NCI-H2029 treated with DMSO at 0.1 percent for 48 hours (cell line): ENCODE data around the gene SLC6A11.
A peak's percentile ranks its signal among the peaks of the same experiment; 100 is the strongest.

Source experiments
- DNase-seq: peaks from one replicate; lab custom pipeline; 2025; lab: John Stamatoyannopoulos, UW

Gene SLC6A11

DNA sequence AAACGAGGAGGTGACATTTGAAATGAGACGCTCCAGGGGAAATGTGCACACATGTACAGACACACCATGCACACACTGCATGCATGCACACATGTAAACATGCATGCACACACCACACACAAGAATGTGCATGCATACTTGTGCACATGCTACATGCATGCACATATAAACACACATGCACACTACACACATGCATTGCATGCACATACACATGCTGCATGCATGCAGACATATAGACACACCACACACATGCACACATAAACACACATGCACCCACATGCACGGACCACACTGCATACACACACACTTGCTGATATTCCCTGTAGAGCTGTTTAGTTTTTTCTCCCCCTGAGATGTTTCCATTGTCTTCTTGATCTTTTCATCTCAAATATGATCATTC lies 138.7 kb downstream of the SLC6A11 start:
- DNase-seq: no peak

DNA sequence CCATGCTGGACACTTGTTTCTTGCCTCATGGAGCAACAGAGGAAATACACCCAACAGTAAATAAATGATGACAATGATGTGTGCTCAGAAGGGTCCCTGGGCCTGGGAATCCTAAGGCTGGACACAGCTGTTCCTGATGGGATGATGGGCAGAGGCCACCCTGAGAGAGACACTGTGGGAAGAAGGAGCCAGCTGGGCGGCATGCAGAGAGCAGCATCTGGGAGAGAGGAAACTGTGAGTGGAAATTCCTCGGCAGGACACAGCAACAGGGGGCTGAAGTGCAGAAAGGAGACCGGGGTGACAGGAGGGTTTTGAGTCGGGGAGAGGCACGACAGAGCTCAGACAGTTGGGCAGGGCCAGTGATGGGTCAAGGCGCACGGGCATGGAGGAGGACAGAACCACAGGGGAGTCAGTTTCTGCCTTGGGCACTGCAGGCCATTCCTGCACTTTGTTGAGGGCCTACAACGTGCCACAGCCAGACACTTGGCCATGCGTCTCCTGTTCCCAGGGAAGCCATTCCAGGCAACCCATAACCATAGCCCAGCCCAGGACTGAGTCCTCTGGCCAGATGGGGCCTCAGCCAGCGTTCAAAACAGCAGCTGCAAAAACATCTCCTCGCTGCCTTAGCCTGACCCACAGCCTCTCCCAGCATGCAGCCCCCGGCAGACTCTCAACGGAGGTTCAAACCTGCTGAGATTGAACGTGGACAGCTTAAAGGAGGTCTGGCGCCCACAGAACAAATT lies 139.9 kb downstream of the SLC6A11 start:
- DNase-seq: no peak

DNA sequence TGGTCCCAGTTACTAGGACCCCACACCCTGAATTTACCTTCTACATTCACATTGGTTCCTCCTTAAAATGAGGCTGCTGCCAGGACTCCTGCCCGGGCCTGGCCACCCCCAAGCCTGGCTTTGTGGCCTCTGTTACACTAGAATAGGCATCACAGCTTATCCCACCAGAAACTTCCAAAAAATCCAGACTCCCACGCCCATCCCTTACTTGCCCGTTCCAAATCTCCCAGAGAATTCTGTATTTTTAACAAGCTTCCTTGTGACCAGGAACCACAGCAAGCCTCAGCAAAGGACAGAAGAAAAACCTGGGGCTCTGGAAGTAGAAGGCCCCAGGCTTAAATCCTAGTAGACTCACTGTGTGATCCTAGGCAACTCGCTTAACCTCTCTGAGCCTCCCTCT lies 140.5 kb downstream of the SLC6A11 start:
- no peak for DNase-seq

DNA sequence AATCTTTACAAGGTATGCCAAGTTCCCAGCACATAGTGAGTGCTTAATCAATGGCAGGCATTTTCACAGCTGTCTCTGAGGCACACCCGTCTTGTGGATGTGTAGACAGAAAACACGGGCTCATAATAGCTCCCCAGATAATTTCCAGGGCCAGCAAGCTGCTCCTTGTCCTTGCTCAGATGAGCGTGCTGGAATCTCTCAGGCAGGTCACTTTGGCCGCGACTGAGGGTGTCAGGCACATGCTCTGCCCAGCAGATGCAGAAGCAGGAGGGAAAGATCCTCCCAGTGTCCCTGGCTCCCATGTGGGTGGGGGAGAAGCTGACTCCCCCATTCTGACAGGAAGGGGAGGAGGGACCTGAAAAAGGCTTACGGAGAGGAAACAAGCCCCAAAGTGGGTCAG lies 141.0 kb downstream of the SLC6A11 start:
- DNase-seq: no peak

DNA sequence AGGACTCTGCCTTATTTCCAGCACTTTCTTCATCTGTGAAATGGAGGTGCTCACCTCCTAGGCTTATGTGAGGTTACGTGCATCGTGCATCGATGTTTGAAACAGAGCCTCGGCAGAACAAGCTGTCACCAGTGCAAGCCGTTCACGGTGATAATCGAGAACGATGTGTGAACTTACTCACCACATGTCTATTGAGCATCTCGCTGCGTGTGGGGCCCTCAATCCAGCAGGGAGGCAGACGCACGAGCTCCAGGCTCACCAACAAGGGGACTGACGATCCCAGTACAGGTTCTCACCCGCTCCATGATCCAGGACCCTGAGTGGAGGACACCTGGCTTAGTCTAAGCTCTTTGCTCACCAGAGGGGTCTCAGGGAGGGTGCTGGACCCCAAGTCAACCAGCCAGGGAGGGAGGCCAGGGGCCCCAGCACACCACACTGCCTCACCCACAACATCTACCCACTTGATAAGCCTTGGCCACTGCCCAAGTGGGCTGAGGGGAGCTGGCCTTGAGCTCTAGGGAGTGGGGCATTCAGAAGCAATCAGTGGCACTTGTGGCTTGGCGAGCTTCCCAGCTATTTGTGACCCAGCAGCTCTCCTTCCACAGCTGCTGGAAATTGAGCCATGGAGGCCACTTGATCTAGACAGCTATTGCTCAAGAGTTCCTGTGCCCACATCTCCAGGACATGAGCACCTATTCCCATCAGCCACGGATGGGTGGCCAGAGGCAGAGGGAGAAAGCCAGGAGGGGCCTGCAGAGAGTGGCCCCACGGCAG lies 142.1 kb downstream of the SLC6A11 start:
- DNase-seq: peak; percentile 99

DNA sequence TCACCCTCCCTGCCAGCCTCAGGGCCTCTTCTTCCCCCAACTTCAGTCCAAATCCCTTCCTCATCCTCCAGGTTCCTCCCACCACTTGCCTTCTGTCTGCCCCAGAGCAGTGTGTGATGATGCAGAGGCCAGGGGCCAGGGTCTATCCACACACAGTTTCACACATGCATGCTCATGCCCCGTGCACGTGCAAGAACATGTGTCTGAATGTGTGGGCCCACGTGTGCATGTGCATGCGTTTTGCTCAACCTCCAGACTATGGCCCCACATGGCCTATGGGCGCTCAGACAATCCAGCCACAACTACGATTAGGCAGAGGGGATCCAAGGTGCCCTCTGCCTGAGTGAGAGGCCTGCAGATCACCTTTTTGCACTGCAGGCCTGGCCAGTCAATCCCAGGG lies 144.2 kb downstream of the SLC6A11 start:
- no peak for DNase-seq

DNA sequence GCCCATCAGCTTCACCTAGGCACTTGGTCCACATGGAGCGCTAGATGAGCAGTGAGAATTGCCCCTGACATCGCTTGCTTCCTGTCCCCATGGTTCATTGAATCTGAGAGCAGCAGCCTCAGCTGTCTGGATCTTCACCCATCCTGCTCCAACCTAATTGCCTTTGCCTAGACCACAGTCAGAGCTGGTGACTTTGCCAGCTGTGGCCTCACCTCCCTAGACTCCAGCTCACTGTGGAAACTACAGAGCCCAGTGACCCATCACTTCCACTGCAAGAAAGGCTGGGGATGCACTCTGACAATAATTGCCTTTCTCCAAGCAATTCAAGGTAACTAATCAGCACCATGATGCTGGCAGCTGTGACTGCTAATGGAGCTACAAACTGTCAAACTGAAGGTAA lies 145.9 kb downstream of the SLC6A11 start:
- peak; percentile 36 for DNase-seq

DNA sequence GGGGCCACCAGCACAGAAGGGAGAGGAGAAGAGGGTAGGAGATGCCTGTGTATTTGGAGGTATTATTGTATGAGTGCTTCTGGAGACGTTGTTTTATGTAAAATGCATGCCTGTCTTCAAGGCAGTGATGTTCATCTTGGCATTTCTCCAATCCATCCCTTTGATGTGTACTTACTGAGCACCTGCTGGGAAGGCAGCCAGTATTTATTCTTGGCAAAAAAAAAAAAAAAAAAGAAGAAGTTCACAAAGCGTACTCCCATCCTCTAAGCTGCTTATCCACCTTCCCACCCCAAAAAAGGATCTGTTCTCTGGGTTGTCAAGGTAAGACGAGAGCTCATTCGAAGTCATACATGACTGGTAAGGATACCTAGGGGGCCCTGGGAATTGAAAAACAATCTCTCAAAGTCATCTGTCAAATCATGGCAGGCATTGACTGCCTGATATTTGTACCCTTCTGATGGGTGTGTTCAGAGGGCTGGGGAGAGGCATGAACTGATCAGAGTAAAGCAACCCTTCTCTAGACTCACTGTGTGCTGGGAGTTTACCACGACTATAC lies 146.5 kb downstream of the SLC6A11 start:
- DNase-seq: peak; percentile 91

DNA sequence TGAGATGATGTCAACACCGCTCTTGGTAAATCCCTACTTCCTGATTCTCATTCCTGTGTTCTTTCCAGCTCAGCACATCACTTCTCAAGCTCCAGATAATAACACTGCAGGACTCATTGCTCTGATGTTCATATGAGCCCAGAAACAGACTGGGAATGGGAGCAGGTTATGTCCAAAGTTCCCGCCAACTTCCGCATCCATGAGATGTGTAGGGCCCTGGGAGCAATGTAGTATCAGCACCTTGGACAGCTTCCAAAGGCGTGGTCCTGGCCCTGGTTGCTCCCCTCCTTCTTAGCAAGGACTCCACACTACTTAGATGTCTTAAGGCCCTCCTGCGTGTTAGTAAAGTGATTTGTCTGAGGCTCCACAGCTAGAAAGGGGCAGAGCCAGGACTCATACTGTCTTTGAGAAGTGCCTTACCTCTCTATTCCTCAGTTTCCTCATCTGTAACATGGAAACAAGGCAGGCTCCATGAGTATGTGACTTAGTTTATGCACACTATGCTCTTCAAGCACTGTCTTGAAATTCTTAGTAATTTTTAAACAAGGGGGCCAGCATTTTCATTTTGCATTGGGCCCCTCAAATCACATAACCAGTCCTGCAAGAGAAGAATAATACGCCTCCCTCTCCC lies 148.6 kb downstream of the SLC6A11 start:
- DNase-seq: no peak

DNA sequence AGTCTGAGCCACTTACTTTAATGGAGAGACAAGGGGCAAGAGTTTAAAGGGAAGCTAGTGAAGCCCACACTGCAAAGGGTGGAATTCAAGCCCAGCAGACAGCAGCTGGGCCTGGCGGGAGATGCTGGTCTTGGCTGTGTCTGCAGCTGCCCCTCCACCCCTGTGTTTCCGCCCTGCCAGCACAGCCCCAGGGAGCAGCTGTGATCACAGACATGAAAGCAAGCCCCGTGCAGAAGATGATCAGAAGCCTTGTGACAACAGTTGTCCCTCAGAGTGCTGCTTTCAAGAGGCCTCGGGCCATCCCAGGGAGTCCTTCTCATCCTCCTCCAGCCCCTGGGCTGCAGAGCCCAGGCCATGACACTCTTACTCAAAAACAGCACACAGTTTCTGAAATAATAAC lies 152.4 kb downstream of the SLC6A11 start:
- DNase-seq: peak; percentile 38

DNA sequence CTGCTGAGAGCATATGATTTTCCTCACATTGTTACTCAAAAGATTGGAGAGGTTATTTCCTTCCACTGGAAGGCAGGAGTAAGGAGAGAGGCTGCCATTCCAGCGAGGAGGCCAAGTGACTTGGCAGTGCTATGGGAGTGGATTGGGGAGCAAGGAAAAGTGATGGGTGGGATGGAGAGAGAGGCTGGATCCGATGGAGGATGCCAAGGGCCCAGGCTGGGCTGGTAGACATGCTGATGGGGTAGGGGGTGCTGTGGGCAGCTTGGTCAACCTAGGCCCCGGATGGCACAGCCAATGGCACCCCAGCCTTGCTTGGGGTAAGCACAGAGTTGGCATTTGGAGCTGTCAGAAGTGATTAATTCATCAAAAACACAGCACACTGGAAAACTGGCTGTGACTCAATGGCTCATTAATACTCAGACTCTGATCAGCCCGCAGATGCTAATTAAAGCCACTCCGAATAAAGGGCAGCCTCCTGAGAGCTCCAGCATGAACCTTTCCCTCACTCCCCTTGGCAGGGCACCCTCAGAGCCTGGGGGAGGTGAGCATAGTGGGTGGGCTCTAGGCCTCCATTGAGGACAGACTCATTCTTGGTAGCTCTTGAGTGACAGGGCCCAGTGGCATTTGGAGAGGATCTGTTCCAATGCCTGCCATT lies 154.4 kb downstream of the SLC6A11 start:
- no peak for DNase-seq

DNA sequence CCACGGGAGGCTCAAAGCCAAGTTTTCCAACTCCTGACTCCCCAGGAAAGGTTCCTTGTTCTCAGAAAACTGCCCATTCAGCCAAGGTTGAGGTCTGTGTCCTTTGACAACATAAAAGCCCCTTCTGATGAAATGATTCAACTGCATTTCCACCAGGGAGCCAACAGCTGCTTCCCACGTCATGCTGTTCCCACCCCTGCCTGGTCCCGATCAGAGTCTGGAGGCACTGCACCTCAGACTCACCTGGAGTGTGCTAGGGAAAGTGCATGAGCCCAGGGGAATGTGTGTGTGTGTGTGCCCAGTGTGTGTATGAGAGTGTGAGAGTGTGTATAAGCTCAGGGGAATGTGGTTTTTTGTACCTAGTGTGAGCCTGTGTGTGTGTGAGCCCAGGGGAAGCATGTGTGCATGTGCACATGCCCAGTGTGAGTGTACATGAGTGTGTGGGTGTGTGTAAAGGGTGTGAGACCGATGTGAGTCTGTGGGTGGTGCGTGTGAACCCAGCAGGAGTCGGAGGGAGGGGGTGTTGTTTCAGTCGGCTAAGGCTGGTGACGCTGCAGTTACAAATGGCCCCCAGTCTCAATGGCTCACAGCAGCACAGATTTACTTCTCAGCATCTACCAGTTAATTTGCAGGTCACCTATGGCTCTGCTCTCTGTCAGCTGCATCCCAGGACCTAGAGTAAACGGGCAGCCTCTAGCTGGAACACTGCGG lies 156.2 kb downstream of the SLC6A11 start:
- no peak for DNase-seq

DNA sequence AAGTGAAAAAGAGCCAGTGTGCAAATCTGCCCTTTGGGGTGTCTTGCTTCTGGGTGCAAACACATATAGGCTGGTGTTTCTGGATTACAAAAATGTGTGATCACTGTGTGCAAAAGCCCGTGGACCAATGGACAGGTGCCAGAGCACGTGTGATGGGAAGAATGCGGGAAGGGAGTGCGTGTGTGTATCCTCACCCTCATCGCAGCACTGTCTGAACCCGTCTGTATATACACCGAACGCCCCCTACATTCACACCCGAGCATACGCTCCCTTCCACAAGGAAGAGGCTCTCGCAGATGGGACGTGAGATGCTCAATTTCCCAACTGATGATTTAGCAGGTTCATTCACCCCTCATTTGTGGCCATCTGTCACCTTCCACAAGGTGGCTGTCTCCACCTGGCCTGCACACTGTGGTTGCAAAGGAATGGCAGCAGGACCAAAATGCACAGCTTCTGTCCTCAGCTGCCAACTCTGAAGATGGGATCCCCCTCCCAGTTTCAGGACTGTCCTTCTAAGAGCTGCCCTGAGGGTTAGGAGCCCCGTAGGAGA lies 157.1 kb downstream of the SLC6A11 start:
- no peak for DNase-seq

DNA sequence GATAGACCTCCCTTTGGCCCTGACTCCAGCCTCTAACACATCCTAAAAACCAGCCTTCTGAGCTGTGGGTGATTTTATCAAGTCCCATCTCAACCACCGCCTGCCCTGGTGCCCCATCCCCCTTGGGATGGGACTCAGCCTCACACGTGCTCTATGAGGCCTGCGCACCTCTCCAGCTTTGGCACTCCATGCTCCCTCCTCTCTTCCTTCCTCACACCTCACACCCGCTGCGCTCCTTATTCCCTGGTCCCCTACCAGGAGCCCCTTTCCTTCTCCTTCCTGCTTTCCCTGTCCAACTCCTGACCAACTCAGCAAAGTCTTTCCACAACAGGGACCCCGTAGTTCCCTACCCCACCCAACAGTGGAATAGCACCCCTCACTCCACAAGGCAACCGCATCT lies 158.1 kb downstream of the SLC6A11 start:
- no peak for DNase-seq

DNA sequence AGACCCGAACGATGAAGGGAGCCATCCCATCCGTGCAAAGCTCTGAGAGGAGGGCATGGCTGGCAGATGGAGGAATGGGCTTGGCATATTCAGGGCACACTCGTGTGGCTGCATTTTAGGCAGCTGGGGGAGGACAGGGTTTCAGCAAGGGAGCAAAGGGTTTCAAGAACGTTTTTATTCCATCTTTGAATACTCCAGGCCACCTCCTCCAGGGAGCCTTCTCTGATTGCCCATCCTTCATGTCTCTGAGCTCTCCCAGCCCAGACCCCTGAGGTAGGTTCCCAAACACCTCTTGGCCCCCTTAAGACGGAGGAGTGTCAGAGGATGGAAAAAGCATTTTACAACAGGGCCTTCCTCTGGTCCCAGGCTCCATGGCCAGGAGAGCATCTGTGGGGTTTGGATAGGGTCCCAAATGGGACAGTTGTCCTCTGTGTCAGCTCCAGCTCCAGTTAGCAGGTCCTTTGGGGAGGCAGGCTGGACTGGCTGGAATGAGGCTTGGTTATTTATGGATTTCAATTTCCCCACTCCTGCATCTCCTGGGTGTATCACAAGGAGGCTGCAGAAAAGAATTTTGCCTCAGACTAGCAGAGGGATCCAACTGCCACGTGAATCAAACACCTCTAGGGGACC lies 158.8 kb downstream of the SLC6A11 start:
- no peak for DNase-seq

DNA sequence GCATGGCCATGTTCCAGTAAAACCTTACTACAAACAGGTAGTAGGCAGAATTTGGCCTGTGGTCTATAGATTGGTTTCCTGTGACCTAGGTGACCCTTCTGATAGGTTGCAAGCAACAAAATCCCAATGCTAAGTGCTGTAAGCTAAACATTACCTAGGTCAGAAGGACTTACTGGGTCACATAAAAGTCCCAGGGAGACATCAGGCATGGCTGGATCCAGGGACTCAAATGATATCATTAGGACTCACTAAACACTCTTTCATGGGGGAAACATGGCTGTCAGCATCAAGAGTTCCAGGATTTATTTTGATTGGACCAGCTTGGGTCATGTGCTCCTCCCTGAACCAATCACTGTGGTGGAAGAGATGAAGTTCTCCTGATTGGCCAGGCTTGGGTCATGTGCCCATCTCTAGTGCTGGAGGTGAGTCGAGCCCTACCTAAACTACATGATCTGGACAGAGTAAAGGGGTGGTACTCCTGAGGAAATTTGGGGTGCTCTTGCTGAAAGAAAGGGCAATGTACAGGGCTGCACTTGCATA lies 159.7 kb downstream of the SLC6A11 start:
- no peak for DNase-seq

DNA sequence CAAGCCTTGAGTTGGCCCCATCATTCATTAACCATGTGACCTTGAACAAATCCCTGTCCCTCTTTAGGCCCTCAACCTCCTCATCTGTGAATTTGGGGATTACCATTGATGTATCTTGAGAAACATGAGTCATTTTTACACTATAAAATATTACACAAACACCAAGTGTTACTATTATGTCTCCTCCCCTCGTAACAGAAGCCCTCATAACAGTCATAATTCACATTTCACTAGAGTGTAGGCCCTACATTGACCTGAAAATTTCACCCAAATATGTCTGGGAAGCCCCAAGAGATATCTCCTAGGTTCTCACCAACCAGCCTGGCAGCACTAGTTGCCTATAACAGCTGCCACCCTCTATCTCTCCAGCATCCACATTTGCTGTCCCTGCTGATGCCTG lies 160.7 kb downstream of the SLC6A11 start:
- no peak for DNase-seq

DNA sequence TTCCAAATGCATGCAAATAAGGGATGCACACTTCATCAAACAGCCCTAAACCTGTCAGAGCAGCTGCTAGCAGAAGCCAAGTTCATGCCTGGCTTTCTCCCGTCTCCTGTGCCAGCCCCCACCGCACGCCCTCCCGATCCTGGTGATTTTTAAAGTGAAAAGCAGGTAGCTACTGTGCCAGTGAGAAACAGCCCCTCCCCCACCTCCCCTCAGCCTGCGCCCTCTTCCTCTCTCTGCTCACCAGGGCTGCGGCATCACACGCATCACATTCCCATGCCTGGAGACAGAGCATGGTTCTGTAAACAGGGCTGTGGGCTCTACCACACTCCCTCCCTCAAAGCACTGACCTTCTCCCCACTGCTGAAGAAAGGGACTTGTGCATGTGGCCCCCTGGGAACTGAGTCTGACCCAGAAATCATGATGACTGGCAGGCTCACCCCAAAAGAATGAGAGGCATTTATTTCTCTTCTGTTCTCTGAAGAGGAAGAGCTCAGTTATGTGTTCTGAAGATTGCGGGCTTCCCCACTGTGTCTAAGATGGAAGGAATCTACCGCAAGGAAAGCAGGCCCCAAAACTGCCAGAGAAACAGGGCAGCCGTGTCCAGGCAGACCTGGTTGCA lies 162.0 kb downstream of the SLC6A11 start:
- no peak for DNase-seq

DNA sequence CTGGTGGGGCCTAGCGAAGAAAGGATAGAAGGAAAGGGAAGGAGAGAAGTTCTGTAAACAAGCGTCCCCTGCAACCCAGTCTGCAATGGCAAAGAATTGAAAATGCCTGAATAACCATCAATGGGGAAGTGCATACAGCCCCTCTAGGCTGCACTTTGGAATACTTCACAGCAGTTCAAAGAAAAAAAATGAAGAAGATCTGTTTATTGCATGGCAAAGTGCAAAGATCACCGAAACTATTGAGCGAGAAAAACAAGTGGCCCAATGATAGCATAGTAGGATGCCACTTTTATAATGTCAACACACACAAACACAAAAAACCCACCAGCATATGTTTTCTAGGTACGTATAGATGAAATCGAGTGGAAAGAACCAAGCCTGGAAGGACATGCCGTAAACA lies 162.9 kb downstream of the SLC6A11 start:
- DNase-seq: no peak

DNA sequence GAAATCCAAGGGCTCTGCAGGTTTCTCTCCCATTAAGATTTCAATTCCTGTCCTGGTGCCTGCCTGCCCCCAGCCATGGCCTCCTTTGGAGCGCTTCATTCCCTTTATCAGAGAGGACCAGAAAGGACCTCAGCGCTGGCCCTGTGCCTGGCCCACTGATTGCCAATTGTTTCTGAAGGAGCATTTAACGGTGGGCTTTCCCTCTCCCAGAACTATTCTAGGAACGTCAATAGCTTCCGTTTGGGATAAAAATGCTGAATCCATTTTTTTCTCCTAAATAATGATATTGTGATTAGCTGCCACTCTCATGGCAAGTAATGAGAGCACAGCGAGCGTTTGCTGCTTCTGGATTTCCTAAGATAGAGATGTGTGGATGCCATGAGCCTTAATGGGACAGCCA lies 164.3 kb downstream of the SLC6A11 start:
- no peak for DNase-seq
